DND-41 (cell line): Measurements from ENCODE around the gene SCPEP1.

Experiments used
- EZH2 ChIP-seq: IDR thresholded peaks from 3 replicates; pipeline ENCODE4 v1.6.1; 2012; ENCODE audit warnings: borderline replicate concordance, low read depth, mild to moderate bottlenecking, moderate library complexity, low read length, inconsistent platforms; ENCODE audit not compliant: severe bottlenecking
- TF ChIP-seq, protein P1 (sequence below): IDR thresholded peaks from 2 replicates; pipeline ENCODE4 v1.5.1; 2012; ENCODE audit warnings: borderline replicate concordance, low read length, moderate library complexity, mild to moderate bottlenecking; ENCODE audit not compliant: poor library complexity, severe bottlenecking; ENCODE audit errors: extremely low read depth

DNA sequence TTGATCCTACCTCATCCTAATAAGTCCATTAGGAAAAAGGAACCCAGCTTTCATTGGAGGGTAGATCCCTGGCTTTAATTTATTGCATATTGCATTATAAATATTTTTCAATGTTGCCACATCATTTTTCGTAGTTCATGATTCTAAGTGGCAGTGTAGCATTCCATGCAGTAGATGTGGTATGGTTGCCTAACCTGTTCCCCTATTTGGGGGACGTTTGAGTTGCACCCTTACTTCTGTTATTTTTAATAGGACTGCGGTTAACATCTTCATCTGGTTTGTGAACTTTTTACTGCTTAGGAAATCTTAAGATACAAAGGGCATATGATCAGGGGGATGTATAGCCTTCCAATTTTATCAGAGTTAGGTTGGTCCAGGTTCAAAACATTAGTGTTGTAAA lies 5.4 kb downstream of the SCPEP1 start:
- TF ChIP-seq, protein P1, sequence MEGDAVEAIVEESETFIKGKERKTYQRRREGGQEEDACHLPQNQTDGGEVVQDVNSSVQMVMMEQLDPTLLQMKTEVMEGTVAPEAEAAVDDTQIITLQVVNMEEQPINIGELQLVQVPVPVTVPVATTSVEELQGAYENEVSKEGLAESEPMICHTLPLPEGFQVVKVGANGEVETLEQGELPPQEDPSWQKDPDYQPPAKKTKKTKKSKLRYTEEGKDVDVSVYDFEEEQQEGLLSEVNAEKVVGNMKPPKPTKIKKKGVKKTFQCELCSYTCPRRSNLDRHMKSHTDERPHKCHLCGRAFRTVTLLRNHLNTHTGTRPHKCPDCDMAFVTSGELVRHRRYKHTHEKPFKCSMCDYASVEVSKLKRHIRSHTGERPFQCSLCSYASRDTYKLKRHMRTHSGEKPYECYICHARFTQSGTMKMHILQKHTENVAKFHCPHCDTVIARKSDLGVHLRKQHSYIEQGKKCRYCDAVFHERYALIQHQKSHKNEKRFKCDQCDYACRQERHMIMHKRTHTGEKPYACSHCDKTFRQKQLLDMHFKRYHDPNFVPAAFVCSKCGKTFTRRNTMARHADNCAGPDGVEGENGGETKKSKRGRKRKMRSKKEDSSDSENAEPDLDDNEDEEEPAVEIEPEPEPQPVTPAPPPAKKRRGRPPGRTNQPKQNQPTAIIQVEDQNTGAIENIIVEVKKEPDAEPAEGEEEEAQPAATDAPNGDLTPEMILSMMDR = no peak
- no peak for TF ChIP-seq EZH2
